Glutamatergic neuron (in vitro differentiated cells): ENCODE data around the gene TMEM119. TPM values are rescaled to one million over a fixed set of nuclear protein-coding genes. Genes with fewer than 3 reads are reported as not detected.
"Not testable (repeated sequence)": the region's sequence is repeated elsewhere in the genome, so short reads cannot be mapped to it uniquely, and the experiment has no call there.

Experiments used
- DNase-seq: peaks from one replicate; pipeline ENCODE4 v3.0.0; 2022
- H3K27ac Mint-ChIP-seq: one replicate; pipeline ENCODE4 v1.8.0; 2020; ENCODE audit warnings: mild to moderate bottlenecking, mixed read lengths, inconsistent platforms; ENCODE audit not compliant: unreplicated experiment
- H3K27me3 Mint-ChIP-seq: one replicate; pipeline ENCODE4 v1.8.0; 2020; ENCODE audit warnings: mild to moderate bottlenecking, moderate library complexity, mixed read lengths, inconsistent platforms; ENCODE audit not compliant: unreplicated experiment
- H3K36me3 Mint-ChIP-seq: one replicate; pipeline ENCODE4 v1.8.0; 2020; ENCODE audit warnings: mild to moderate bottlenecking, mixed read lengths, inconsistent platforms; ENCODE audit not compliant: unreplicated experiment
- H3K4me1 Mint-ChIP-seq: one replicate; pipeline ENCODE4 v1.8.0; 2020; ENCODE audit warnings: mild to moderate bottlenecking, low read depth, mixed read lengths, inconsistent platforms; ENCODE audit not compliant: unreplicated experiment
- H3K4me3 Mint-ChIP-seq: one replicate; pipeline ENCODE4 v1.8.0; 2020; ENCODE audit warnings: mild to moderate bottlenecking, mixed read lengths, inconsistent platforms; ENCODE audit not compliant: unreplicated experiment
- H3K9me3 Mint-ChIP-seq: one replicate; pipeline ENCODE4 v1.8.0; 2020; ENCODE audit warnings: mild to moderate bottlenecking, moderate library complexity, mixed read lengths, inconsistent platforms; ENCODE audit not compliant: unreplicated experiment
- CTCF ChIP-seq: fragments of 200-600 bp; sonication (generic); IDR thresholded peaks from one replicate; pipeline ENCODE4 v1.5.0; 2021; ENCODE audit not compliant: partially characterized antibody, unreplicated experiment
- total RNA-seq: library from RNA; stranded (reverse); fragmentation: NEBNext Ultra II Directional; extraction: Animal tissue kit (Norgen Biotek cat#: 25700); gene quantifications from one replicate; pipeline ENCODE4 v1.2.1, GENCODE V29; 2021; ENCODE audit not compliant: unreplicated experiment

Gene TMEM119
- total RNA-seq, 1 donor from 2014 or later = 0.15 TPM

- TF ChIP-seq CTCF = no peak
- Mint-ChIP-seq H3K4me1 (no peaks in the 10 kb centered on the region), H3K9me3 (peaks cover 4% of the 10 kb centered on the region), H3K27me3 (peaks cover 8% of the 10 kb centered on the region), H3K4me3 (no peak overlapping the region), H3K27ac (no peak overlapping the region), H3K36me3 (peaks cover 5% of the 10 kb centered on the region)
- DNase-seq = no peak
Observed at GRCh38 chr12:108621161-108621560, 23.3 kb upstream of the TMEM119 start.

- DNase-seq = no peak
- TF ChIP-seq CTCF = no peak
- Mint-ChIP-seq H3K4me3 (no peak overlapping the region), H3K27ac (no peak overlapping the region), H3K27me3 (peaks cover 8% of the 10 kb centered on the region), H3K4me1 (no peaks in the 10 kb centered on the region), H3K36me3 (peaks cover 6% of the 10 kb centered on the region), H3K9me3 (peaks cover 5% of the 10 kb centered on the region)
Observed at GRCh38 chr12:108620236-108620879, 22.5 kb upstream of the TMEM119 start.

DNA sequence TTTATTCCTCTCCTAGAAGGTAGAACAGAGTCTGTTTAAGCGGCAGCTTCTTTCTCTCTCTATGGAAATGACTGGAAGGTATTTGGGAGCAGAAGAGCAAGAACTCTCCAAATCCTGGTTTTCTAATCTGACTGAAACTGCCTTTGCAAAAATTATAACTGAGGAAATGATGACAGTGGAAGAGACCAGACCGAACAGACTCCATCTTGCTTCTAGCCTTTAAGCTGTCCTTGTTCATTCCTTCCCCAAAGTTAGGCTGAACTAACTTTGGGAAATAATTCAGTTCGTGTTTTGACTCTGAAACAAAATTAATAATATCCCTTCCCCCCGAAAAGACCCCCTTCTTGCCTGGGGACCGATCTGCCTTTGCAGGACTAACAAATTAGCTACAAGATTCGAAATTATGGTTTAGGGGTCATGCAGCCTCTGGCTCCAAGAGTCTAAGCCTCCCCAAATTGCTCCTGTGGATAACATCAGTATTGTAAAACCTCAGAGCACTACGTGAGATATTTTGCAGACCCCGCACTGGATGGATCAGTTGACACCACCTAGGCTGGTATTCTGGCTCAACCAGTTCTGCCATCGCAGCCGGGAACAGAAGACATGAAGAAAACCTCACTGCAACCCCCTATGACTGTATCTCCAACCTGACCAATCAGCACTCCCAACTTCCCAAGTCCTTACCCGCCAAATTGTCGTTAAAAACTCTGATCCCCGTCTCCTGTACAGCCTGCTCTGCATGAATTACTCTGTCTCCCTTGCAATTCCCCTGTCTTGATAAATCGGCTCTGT, 21.7 kb upstream of the TMEM119 start:
- H3K27me3 Mint-ChIP-seq = peaks cover 8% of the 10 kb centered on the region
- H3K4me3 Mint-ChIP-seq = no peak overlapping the region
- peaks cover 6% of the 10 kb centered on the region for H3K36me3 Mint-ChIP-seq
- H3K9me3 Mint-ChIP-seq = peaks cover 5% of the 10 kb centered on the region
- TF ChIP-seq CTCF = no peak
- no peaks in the 10 kb centered on the region for H3K4me1 Mint-ChIP-seq
- no peak overlapping the region for H3K27ac Mint-ChIP-seq
- no peak for DNase-seq

DNA sequence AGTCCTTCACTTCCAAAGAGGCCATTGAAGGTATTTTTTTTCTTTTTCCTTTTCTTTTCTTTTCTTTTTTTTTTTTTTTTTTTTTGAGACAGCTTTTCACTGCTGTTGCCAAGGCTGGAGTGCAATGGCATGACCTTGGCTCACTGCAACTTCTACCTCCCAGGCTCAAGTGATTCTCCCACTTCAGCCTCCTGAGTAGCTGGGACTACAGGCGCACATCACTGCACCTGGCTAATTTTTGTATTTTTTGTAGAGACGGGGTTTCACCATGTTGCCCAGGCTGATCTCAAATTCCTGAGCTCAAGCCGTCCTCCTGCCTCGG, 21.0 kb upstream of the TMEM119 start:
- H3K27ac Mint-ChIP-seq, H3K27me3 Mint-ChIP-seq, H3K9me3 Mint-ChIP-seq, DNase-seq, H3K4me1 Mint-ChIP-seq, H3K36me3 Mint-ChIP-seq, H3K4me3 Mint-ChIP-seq: not testable (repeated sequence)

DNA sequence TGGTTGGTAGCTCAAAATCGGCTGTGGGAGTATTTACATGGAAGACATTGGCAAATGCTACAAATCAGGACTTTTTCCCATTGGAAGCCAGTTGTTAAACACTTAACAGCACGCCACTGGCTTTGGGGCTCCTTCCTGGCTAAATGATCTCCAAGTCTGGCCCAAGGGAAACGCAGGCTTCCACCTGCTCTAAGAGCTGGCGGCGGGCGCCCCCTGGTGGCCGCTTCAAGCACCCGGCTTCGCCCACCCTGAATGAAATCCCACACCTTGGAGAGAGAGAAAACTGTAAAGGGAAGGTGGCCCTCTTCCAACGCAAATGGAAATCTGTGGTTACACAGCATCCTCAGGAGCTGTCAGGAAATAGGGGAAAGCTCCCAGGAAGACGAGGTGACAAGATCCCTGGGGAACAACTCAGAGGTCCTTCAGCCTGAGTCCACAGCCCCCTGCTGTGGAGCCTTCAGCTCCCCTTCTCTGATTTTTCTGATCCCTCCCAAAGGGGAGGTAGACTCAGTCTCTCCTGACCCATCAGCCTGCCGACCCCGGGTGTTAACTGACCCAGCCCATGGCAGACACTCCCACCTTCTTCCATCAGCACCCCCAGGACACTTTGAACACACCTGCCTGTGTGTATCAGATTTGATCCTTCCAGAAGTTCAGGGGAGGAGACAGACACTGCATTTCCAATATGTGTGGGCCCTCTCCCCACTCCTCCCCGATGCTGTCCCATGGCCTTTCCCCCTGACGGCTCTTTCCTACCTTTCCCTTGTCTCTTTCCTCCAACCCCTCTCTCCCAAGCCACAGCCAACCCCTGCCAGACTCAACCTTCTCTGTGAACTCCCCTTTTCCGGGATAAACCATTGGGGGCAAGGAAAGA, 20.4 kb upstream of the TMEM119 start:
- peak; percentile 88 for DNase-seq
- H3K9me3 Mint-ChIP-seq = peaks cover 5% of the 10 kb centered on the region
- H3K4me1 Mint-ChIP-seq = no peaks in the 10 kb centered on the region
- no peak overlapping the region for H3K27ac Mint-ChIP-seq
- H3K27me3 Mint-ChIP-seq = peaks cover 4% of the 10 kb centered on the region
- H3K36me3 Mint-ChIP-seq = peaks cover 6% of the 10 kb centered on the region
- H3K4me3 Mint-ChIP-seq = no peak overlapping the region
- peak; percentile 99 for TF ChIP-seq CTCF
